ENCODE measurements around the gene MTUS2.

MTUS2 gene

DNA sequence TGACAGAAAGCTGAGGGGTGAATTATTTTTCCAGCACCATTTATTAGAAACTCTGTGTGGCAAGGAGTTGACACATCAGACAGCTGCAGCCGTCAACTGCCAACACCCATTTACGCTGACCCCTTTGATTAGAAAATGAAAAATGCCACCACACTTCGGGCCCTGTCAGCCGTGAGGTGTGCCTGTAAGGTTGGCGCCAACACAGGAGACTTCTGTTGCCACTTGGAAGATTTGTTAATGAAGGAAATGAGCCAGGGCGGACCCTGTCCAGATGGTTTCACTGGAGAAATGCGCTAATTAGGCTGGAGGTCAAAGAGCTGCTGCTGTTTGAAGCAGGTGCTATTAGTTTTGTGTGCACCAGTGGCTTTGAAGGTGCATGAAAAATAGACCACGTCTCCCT, 297.5 kb downstream of the MTUS2 start:
- no peak for DNase-seq

DNA sequence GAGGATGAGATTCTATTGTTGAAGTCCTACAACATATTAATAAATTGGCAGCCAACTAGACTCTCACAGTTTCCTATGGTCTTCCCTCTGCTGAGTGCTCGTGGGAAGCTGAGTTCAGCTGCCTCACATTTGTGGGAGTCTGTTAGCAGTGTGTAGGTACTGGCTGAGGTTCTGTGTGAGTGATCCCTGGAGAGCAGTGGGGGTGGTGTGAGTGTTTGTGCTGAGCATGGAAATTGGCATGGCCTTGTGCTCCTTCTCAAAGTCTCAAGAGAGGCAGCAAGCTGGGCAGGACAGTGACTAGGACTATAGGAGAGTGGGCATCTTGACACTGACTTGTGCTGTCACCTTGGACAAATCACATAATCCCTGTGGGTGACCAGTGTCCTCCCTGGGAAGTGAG, 298.3 kb downstream of the MTUS2 start:
- DNase-seq = no peak

DNA sequence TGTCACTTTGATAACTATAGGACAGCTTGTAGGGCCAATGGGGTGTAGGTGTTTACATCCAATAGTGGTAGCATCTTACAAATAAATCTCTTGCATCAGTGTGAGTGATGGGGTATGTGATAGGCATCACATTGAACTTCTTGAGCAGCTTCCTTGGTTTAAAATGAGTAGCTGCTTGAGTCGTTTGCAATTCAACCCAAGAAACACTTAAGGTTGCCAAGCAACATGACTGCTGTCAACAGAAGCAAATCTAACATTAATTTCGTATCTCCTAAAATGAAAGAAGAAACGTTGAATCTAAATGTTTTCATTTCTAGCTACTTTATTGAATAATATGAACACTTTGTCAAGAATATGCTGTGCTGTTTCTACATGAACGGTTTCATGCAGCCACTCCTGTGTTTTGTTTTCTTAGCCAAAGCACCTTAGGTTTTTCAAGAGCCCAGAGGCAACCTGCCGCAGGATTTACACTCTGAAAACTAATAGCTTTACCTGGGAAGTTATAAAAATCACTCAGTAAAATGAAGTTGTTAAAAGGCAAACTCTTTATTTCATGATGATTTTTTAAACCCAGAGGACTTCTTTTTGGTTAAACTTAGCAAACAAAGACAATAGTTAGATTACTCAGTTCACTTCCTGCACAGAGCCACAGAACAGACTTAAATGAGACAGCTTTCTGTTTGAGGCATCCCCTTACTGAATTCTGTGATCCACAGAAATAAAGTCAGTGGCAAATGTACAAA, 305.2 kb downstream of the MTUS2 start:
- DNase-seq = no peak

DNA sequence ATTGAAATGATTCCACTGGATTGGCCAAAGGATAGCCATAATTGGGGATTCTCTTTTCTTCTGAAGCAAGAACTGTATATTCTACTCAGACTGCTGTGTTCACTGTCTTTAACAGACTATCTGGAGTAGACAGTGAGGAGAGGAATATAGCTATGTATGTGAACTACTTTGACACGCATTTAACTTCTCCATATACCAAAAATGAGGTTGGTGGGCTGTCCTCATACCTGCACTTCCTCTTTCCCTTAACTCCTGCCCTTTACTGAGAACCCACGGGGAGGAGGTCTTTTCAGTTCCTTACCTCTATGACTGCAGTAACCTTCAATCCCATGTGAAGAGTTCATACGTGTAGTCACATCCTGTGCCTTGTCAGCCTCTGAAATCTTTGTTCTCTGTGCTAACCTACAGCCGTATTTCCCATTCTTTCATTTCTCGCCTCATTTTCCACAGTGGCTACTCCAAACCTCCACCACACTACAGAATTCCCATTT, 305.8 kb downstream of the MTUS2 start:
- DNase-seq = no peak

DNA sequence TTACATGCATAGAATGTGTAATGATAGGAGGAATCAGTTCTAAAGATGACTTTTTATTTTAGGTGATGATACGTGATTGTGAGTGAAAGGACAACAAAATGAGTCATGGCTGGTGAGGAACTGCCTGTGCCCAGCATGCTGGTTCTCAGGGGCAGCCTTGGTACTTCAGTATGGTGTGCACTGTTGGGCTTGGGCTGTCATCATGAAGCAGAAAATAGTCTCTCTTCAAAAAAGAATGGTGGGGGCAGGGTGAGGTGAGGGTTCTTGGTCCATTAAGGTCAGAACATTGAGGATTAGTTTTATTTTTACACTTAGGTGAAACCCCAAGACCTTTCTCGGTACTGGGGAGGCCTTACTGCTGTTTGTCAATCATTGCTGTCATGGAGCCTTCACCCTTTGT, 309.5 kb downstream of the MTUS2 start:
- no peak for DNase-seq

DNA sequence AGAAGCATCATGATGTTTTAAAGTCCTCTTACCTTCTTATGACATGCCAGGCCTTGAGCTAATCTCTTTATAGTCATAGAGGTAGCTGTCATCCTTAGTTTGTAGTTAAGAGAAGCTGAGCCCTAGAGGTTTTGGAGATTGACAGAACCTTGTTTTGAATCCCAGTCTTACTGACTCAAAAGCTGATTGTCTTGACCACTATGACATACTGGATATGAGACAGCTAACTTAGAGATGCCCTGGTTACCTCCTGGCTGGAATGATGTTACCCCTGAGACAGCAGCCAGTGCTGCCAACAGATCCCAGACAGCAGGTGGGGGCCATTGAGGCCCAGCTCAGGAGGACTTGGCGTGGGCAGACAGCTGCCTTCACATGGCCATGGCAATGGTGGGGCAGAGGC, 311.0 kb downstream of the MTUS2 start:
- no peak for DNase-seq

DNA sequence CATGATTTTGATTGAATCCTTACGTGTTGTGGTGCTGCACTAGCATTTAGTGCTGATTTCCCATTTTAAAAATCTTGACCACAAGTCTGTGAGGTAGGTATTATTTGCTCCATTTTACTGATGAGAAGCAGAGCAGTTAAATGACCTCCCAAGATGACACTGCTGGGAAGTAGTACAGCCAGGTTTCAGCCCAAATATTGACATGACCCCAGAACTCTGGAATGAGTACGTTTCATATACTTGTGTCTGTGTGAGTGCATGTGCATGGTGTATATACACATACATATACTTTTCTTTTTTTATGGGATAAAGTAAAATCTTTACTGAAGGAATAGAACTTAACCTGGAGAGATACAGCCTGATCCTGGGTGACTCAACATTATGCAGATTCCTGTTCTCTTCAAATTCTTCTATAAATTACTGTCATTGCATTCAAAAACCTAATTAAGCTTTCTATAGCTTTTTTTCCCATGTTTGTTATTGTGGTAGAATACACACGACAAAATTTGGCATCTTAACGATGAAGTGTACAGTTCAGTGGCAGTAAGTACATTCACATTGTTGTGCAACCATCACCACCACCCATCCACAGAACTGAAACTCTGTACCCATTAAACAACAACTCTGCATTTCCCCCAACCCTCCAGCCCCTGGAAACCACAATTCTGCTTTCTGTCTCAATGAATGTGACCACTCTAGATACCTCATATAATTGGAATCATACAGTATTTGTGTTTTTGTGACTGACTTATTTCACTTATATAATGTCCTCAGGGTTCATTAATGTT, 311.9 kb downstream of the MTUS2 start:
- no peak for DNase-seq

DNA sequence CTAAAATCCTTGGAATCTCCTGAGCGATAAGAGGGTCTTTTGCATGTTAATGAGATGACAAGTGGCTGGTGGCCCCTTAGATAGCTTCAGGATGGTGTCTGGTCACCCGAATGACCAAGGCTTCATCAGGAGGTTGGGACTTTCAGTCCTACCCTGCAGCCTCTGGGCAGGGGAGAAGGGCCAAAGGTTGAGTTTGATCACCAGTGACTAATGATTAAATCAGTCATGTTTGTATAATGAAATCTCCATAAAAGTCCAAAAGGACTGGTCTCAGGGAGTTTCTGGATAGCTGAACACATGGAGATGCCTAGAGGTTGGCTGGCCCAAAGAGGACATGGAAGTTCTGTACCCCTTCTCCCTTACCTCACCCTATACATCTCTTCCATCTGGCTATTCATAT, 316.2 kb downstream of the MTUS2 start:
- DNase-seq = no peak

DNA sequence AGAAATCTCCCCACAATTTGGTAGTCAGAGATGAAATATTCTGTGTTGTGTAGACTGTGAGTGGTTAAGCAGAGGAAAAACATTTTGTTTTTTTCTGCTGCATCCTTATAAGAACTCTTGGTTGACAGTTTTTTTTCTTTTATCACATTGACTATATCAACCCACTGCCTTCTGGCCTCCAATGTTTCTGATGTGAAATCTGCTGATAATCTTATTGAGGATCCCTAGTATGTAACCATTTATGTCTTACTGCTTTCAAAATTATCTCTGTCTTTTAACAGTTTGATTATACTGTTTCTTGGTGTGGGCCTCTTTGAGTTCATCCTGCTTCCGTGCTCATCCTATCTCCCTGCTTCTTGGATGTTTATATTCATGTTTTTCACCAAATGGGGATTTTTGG, 316.9 kb downstream of the MTUS2 start:
- no peak for DNase-seq

DNA sequence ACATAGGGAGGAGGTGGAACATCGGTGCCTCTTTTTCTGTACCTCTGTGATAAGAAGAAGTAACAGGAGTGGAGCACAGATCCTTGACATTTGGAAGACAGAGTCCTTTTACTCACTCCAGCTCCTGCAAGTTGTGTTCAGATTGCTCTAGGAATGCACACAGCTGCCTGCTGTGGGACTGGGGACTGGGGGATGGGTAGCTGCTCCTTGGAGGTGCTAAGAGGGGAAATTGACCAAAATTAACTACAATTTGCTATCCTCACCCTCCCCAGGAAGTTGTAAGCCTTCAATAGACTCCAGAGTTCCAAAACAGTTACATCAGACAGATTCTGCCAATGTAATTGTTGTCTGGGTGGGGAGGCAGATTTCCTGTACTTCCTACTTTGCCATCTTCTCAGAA, 317.9 kb downstream of the MTUS2 start:
- DNase-seq = no peak

DNA sequence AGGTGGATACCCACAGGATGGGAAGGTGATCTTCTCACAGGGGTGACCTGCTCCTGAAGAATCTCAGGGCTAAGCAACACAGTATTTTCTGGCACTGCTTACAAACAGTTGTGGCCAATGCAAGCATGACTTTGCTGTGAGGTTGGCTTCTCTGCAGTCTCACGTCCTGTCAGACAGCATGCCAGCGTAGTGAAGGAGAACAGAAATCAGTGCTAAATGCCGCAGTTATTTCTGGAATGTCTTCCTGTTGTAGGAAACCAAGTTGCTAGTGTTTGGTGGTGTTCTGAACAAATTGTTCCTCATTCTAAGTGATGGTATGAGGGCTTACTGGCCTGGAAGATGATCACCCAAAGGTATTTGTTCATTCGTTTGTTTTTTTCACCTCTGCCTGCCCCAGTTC, 320.1 kb downstream of the MTUS2 start:
- DNase-seq = no peak

DNA sequence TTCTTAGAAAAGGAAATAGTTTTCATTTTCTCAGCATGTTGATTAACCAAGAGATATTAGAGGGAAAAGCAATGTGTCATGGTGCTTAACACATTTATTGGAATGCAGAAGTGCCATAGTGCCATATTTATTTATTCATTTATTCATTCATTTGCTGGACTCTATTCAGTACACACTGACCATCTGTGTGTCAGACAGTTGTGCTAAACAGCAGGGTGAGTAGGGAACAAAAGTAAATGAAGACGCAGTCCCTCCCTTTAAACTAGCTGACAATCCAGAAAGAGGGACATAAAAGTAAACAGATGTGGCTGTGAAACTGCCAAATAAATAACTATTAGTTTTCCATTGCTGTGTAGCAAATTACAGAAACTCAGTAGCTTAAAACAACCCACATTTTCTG, 323.7 kb downstream of the MTUS2 start:
- no peak for DNase-seq

DNA sequence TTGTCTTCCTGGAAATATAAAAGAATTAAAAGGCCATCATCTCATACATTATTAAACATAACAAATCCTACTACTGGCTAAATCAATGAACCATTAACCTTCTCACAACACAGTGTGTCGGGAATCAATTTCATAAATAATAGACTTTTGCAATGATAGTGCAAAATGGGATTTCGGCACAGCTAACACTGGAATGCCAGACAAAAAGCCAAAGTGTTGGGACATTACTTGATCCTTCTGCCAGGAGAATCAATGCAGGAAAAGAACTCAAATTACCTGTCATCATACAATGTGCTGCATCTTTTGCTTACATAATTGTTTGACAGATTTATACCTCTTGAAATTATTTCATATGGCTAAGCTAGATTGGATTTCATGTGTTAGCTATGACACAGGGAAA, 334.3 kb downstream of the MTUS2 start:
- DNase-seq = no peak

DNA sequence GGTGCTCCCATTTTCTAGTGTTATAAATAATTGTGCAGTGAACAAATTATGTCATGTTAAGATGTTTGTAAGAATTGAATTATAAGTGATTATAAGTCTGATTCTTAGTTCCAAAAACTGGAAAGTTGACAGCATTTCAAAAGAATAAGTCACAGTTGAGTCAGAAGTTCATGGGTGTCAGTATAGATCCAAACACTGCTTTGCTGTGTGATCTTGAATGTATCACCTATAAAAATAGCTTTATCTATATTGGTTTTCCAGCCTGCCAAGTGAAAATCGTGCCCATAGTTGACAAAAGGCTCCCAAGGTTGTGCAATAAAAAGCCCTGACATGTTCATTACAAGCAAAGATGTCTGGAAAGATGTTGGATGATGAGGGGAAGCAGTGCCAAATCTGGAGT, 336.0 kb downstream of the MTUS2 start:
- no peak for DNase-seq

DNA sequence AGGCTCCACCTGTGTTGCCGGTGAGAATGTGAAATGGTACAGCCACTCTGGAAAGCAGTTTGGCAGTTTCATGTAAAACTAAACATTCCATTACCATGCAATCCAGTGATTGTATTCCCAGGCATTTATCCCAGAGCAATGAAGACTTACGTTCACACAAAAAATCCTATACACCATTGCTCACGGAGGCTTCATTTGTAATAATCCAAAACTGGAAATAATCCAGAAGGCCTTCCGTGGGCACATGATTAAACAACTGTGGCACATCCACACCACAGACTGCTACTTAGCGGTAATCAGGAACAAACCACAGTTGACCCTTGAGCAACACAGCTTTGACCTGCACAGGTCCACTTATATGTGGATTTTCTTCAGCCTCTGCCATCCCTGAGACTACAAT, 339.7 kb downstream of the MTUS2 start:
- no peak for DNase-seq

DNA sequence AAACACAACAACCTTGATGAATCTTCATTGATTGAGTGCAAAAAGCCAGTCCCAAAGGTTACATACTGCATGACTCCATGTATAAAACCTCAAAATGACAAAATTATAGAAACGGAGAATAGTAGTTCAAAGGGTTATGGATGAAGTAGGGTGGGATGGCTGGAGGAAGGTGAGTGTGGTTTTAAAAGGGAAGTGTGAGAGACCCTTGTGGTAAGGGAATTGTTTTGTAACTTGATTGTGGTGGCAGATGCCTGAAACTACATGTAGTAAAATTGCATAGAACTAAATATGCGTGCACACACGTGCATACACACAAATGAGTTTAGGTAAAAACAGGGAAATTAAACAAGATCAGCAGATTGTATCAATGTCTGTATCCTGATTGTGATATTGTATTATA, 340.7 kb downstream of the MTUS2 start:
- no peak for DNase-seq

DNA sequence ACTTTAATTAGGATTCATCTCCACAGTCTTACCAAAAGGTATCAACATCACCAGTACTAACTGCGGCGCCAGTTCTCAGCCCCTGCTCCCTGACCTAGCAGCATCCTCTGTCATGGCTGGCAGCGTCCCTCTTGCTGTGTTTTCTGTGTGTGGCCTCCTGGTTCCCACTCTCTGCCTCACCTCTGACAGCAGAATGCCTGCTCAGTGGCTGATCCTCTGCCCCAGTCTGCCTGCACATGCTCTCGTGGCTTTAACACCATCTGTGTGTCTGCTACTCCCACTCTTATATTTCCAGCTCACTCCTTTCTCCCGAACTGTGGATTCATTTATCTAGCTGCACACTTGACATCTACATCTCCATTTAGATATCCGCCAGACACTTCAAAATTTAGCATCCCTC, 341.5 kb downstream of the MTUS2 start:
- DNase-seq = no peak

DNA sequence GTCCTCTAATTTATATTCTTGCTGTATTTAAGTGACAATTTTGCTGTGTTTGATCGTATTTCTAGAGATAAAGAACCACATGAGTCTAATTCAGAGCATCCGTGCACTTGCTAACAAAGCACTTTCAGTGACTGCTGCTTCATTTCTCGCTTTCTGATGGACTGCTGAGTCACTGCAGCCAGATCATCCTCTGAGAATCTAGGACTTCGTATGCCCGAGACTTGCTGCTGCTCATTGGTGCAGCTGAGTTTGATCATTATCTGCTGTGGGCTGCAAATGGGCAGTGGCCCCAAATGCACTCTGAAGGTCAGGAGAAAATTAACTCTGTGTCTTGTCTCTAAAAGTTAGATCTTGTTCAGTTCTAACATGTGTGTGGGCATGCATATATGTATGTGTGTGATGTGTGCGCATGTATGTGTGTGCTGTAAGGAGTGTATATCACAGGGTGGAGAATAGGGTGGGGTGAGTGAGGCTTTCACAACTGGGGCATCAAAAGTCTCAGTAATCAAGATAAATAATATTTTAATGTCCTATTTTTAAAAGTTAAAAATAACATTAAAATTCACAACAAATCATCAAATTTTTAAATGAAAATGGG, 342.6 kb downstream of the MTUS2 start:
- DNase-seq = no peak

DNA sequence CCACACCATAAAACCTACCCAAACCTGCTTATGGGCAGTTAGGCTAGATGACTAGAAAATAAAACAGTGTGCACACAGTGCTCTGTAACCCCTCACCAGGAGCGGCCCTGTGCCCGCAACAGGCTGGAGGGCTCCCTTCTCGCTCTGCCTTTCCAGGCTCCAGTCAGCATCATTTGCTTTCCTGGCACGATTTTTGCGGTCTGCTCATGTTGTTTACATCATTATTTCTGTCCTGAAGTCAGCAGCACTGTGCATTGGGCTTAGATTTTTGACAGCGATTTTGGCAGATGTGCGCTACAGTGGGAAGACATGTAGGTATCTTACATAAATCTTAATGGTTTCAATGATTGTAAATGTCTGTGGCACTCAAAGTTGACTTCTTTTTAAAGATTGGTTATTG, 344.0 kb downstream of the MTUS2 start:
- no peak for DNase-seq

DNA sequence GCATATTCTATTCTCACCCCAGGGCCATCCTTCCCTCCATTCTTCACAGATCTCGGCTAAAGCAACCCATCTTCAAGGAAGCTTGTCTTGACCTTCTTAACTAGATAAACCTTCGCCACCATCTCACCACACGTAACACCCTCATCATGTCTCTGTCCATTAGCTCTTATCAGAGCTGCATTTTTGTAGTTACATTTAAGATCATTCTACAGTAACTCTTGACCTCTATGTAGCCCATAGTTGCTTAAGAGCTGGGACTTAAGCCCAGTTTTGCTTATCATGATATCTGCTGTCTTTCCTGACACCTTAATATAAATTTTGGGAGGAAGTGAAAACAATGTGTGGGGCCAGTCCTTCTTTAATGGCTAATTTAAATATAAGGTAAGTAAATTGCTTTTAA, 345.1 kb downstream of the MTUS2 start:
- DNase-seq = no peak

DNA sequence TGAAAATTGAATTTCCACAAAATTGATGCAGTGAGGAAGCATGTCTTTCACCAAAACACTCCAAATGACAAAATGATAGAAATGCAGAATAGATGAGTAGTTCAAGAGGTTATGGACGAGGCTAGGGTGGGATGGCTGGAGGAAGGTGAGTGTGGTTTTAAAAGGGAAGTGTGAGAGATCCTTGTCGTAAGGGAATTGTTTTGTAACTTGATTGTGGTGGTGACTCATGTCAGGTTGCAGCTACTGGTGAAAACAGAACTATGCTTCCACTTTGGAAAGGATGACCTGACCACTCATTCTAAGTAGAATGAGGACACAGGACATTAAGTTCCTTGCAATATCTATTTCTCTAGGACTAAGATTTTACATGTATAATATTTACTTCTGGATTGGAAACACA, 345.7 kb downstream of the MTUS2 start:
- DNase-seq = no peak

DNA sequence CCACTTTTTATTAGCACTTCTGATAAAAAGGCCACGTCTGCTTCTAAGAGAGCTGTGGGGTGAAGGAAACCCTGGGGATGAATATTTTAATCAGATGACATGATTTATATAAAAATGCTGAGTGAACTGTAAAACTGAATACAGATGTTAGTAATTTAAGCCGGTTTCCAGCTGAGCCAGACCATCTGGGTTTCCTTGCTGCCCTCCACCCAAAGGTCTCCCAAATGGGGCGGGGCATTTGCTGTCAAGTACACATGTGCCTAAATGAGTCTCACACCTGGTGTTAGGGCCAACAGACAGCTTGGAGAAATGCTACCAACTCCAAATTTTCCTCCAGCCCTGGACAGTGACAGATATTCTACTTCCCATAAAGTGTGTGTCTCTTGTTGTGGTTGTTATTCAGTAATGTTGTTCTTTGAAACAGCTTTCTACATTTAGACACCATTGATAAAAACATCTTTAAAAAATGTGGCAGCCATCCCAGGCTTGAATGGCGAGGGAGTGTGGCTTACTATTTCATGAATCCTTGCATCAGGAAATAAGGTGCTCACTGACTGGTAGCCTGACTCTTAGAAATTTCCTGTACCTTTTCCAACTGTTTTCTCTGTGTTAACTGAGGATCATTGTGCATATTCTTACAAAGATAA, 350.4 kb downstream of the MTUS2 start:
- DNase-seq = no peak

DNA sequence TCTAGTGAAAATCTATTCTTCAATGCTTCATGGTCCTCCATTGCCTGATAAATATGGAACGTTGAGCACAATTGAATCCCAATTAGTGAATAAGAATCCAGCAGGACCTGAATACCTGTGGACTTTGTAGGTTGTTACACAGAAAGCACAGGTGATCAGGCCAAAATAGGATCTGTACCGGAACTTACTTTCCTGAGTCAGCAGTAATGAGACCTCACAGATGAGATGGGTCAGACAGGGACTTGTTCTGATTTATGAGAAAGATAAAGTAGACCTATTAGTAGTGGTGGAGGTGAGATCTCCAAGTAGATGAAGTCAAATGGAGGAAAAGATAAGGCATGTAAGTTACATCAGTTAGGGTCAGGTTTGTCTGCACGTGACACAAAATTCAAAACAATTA, 351.1 kb downstream of the MTUS2 start:
- no peak for DNase-seq

DNA sequence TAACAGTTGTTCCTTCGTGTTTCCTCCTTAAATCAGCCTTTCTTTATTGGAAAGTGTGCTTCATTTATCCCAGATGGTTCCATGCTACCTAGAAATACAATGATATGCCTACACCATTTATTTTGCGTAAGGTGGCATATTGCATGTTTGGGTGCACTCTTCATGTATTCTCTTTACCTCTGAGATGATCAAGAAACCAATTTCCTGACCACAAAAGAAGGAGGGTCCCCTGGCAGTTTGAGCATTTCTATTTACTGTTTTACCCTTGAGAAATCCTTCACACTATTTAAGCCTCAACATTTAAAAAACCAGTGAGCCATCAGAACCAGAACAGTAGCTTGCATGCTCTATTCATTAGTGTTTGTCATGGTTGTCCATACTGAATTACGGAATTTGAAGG, 354.0 kb downstream of the MTUS2 start:
- DNase-seq = no peak
